Measurements from ENCODE around the gene GALNT10. TPM values are rescaled to one million over a fixed set of nuclear protein-coding genes. Genes with fewer than 3 reads are reported as not detected.

The GALNT10 gene
- total and polyA plus RNA-seq, 10 of the 15 experiments (the other 5 are each of a cell fraction or from before 2014, with no cell fraction given) = 3.9 to 35.4 (median 15.5) TPM

DNA sequence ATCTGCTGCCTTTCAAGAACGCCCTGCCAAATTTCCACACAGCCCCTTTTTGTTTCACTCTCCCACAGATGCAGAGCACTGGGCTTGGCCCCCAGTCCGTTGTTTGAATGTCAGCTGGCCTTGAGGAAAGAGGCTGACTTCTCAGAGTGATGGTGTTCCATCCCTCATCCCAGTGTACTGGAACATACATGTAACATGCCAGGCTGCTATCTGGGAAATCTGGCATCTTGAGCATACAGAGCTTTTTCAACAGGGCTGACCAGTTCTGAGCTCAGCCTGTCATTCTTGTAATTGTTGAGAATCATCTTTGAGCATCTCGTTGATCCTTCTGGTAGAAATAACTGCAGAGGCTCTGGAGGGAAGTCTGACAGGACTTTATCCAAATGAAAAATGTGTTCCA is 2.8 kb downstream of the GALNT10 start:
- H3K9me3 ChIP-seq (replicated peaks; ENCODE audit: control insufficient read depth, insufficient read depth, low read length) = no peaks in the 10 kb centered on the region
- POLR2A ChIA-PET = interaction anchor here (0.7 to 6.2 kb wide), 6 partner anchors 8 to 154 kb away, joined by 3 to 51 read pairs (median 3); partner anchors contain the start of genes FAM114A2 and MFAP3
- BruUV-seq (replicated peaks) = no TSS peak
- intact Hi-C loops (cut with micrococcal nuclease; ENCODE audit: unreplicated experiment) (loop anchor here (2.0 to 5.0 kb wide), 3 partner anchors 34 to 212 kb away; no protein-coding TSS in a partner anchor), in situ Hi-C loops (cut with MboI) (no loop called here)
- no peaks in the 10 kb centered on the region; the same call in 1 of the 2 replicates for H4K20me1 ChIP-seq (ENCODE audit: control insufficient read depth, insufficient read depth)
- CTCF ChIA-PET = interaction anchor here (0.7 to 7.2 kb wide), 14 partner anchors 10 to 256 kb away, joined by 3 to 71 read pairs (median 4); no protein-coding TSS in a partner anchor
- RAD21 ChIA-PET (ENCODE audit: unreplicated experiment) = interaction anchor here (1.1 to 6.4 kb wide), 9 partner anchors 8 to 211 kb away, joined by 3 to 51 read pairs (median 6); no protein-coding TSS in a partner anchor
- WGBS (ENCODE audit: insufficient coverage, insufficient replicate concordance, low lambda C conversion rate, missing lambda C conversion rate) = 78% methylated on average over 3 of the region's 3 CpGs
- DNase-seq (ENCODE audit: low read depth, low spot score) (no peak), FAIRE-seq (no peak), ATAC-seq (no peak)
- H3K27me3 ChIP-seq (replicated peaks in 1 of 2; ENCODE audit: control insufficient read depth in 2 of 2, insufficient read depth in 2 of 2, low read length in 1 of 2) = peaks cover 0 to 4% of the 10 kb centered on the region in 2 experiments; a peak in 1 of 4 replicates
- no peak overlapping the region for H2AFZ ChIP-seq (ENCODE audit: control insufficient read depth, low read depth, low read length)
- peak overlapping the region; percentile 60 for H3K4me2 ChIP-seq (ENCODE audit: control insufficient read depth, insufficient read depth)
- H3K36me3 ChIP-seq (ENCODE audit: control insufficient read depth in 2 of 2, insufficient read depth in 2 of 2, low read length in 1 of 2) = peaks cover 0 to 5% of the 10 kb centered on the region in 2 experiments; a peak in 1 of 4 replicates
- TF ChIP-seq MLLT1 (IDR thresholded peaks at IDR 0.05) (no peak), MTA3 (IDR thresholded peaks at IDR 0.05; ENCODE audit: borderline replicate concordance, low read length) (no peak), BCL11A (IDR thresholded peaks at IDR 0.05; ENCODE audit: low read depth, low read length) (no peak), ESRRA (IDR thresholded peaks at IDR 0.05; ENCODE audit: low read length) (no peak), SMARCA5 (IDR thresholded peaks at IDR 0.05) (no peak), JUND (IDR thresholded peaks at IDR 0.05; ENCODE audit: low read depth, low read length) (no peak), SMAD1 (IDR thresholded peaks at IDR 0.05; ENCODE audit: low read depth, partially characterized antibody) (no peak), SREBF1 (IDR thresholded peaks at IDR 0.05; ENCODE audit: low read length) (no peak), RCOR1 (conservative IDR thresholded peaks at IDR 0.05; ENCODE audit: low read depth, low read length) (no peak), EP300 (IDR thresholded peaks at IDR 0.05; ENCODE audit: borderline replicate concordance in 1 of 2, control insufficient read depth in 1 of 2, low read depth in 2 of 2, low read length in 2 of 2) (no peak), SUZ12 (IDR thresholded peaks at IDR 0.05; ENCODE audit: unreplicated experiment) (no peak), TCF3 (IDR thresholded peaks at IDR 0.05; ENCODE audit: borderline replicate concordance, insufficient read depth, low read depth, low read length) (no peak), ZBTB11 (CRISPR knock-in tag; IDR thresholded peaks at IDR 0.05) (no peak), BHLHE40 (IDR thresholded peaks at IDR 0.05; ENCODE audit: borderline replicate concordance in 1 of 2, low read depth in 2 of 2, low read length in 1 of 2) (no peak), USF2 (IDR thresholded peaks at IDR 0.05; ENCODE audit: borderline replicate concordance, low read depth, low read length) (no peak), ZNF274 (IDR thresholded peaks at IDR 0.05; ENCODE audit: insufficient read depth, insufficient read length) (no peak)
- H3K79me2 ChIP-seq (ENCODE audit: control insufficient read depth, insufficient read depth, low read length) = peaks cover 45% of the 10 kb centered on the region
- peak overlapping the region; percentile 26; the same call in 1 of the 2 replicates for H3K4me3 ChIP-seq
- H3K9ac ChIP-seq (ENCODE audit: control insufficient read depth, insufficient read depth, low read length) = no peak overlapping the region
- SMC1A ChIA-PET (ENCODE audit: uncharacterized antibody, unreplicated experiment) = interaction anchor here (0.9 to 8.4 kb wide), 16 partner anchors 9 to 211 kb away, joined by 3 to 97 read pairs (median 6); no protein-coding TSS in a partner anchor
- H3K4me1 ChIP-seq (ENCODE audit: control insufficient read depth, insufficient read depth, low read length) = peaks cover 16% of the 10 kb centered on the region
- no peak overlapping the region for H3K27ac ChIP-seq (ENCODE audit: control insufficient read depth, insufficient read depth)
